ENCODE measurements around the gene BCL2L2.

Gene BCL2L2

DNA sequence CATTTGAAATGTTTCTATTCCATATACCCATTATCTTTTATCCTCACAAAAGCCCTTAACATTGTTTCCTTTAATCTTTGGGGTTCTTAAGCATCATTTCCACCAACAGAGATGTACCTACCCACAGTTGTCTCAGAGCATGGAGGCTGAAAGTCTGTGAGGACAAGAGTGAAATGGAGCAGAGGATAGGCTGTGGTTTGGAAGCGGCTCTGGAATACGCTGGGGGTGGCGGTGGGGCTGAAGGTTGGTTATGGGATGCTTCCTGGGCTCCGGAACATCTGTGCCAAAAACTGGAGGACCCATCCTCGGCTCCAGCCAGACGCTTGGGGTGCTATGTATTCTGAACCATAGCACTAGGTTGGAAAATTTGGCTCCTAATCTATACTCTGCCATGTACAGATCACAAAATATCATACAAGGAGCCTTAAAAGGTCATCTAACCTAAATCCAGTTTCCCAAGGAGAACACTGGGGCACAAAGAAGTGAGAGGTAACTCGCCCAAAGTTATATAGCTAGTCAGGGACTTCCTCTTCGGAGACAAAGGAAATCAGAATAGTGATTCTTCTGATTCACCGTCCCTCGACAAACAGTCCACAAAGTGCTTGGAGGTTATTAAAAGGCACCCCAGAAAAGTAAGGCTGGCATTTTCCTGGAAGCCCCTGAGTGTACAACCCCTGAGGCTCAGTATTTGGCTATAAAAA is 6.5 kb upstream of the BCL2L2 start:
- DNase-seq, result peak in 2 of 3 donors; percentile 36 to 41

DNA sequence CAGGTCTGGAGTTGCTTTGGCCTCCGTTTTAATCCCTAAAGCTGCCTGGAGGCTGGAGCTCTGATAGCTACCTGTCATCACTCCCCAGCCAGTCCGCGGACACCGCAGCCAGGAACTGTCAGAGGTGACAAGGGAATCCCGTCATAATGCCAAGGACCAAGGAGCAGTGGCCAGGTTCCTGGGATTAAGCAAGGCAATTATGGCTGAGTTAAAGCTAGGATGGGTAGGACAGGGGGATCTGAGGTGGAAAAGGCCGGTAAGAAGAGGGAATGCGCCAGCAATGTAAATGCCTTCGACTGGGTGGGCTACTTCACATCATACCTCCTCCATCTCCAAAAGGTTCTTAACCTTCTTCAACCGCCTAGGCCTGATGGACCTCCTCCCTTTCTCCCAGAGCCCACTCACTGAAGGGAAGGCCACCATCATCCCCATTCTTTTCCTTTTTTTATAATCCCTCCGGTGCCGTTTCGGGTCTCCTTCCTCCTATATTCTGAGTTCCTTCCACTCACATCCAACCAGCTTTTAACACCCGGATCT is 5.9 kb upstream of the BCL2L2 start:
- DNase-seq, result peak in 2 of 3 donors; percentile 28 to 37

DNA sequence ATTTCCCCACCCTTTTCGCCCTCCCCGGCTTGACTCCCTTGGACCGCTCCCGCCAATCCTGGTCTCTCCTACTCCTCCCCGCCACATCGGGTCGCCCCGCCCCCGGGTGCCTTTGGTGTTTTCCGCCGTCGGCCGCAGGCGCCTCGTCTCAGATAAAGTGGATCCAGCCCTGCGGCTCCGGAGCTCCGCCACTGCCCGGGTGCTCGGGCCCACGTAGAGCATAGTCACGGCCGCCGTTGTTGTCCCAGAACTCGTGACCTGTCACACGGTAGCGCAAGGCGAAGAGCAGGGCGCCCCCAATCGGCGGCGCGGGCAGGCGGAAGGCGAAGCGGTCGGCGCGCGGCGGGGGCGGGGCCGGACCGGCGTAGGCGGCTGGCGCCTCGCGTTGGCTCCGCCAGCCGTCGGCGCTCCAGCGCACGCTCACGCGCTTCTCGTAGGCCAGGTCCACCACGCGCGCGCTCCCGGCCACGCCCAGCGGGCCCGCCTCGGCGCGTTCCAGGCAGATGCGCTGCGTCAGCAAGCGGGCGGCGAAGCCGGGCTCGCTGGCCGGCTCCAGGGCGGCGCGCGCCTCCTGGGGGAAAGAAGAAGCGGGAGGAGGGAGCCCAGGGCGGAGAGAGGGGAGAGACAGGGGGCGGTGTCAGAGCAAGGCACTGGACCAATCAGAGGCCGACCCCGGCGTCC is 5.2 kb upstream of the BCL2L2 start:
- DNase-seq, result peak; percentile 99 to 100 (median 100)

DNA sequence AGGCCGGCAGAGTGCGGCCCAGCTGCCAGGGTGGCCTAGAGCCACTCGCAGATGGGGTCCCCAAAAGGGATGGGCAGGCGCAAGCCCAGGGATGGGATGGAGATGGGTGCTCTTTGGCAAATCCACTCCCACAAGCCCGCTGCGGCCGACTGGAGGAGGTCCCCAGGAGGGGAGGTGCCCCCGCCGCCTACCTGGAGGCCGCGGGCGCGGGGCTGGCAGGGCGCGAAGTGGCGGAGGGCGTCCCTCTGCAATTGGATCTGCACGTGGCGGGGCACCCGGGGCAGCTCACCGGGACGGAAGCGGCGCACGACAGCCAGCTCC is 4.7 kb upstream of the BCL2L2 start:
- no peak for DNase-seq

DNA sequence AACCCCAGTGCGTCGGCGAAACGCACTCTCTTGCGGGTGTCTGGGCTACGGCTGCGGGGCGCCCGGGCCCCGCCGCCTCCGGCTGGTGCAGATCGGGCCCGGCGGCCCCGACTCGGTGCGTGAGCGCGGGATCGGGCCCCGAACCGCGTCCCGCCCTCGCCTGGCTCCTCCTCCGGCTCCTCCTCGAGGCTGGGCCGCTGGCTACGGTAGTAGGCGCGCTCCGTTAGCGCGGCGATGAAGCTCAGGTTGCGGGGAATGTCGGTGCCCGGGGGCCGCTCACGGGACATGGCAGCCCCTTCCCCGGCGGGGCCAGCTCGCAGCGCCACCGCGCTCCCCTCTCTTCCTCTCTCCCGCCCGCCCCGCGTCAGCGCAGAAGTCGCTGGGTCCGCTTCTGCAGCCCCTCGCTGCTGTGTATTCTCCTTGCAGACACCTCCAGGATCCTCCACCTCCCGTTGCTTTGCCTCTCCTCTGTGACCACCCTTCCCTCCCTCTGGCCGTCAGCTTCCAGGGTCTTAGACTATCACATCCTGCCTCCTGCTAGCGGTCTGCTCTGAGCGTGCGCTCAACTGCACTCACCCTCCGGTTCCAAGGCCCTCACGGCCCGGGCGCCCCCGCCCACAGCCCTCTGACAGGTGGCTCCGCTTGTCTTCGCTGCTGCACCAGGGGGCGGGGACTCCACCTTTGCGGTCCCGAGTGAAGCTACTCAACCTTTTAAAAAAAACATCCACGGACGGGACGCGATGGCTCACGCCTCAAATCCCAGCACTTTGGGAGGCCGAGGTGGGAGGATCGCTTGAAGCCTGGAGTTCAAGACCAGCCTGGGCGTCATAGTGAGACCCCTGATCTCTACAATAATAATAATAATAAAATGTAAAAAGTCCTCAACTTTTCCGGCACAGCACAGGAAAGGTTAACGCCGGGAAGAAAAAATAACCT is 4.1 kb upstream of the BCL2L2 start, which contains the start of gene PPP1R3E:
TSS of gene PPP1R3E (minus strand) at position 570 of the 936 bp plus-strand sequence. CDS start at position 287, 283 bp downstream.
- DNase-seq, result peak; percentile 56 to 75 (median 67)

DNA sequence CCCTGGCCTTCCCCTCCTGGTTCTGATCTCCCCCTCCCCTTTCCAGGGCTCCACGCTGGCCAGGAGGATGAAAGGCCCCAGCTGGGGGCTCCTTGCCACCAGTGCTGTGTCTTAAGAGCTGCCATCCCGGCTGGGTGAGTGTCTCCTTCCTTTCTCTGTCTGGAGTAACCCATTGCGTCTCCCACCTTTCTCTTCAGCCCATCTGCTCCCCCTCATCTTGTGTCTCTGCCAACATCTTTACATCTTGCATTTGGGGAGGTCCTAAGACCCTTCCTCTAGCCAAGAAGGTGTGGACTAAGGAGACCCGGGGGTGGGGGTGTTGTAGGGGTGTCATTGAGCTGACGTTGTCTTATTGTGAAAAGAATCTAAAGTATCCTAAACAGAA is 505 bp downstream of the BCL2L2 start:
- DNase-seq, result no peak

DNA sequence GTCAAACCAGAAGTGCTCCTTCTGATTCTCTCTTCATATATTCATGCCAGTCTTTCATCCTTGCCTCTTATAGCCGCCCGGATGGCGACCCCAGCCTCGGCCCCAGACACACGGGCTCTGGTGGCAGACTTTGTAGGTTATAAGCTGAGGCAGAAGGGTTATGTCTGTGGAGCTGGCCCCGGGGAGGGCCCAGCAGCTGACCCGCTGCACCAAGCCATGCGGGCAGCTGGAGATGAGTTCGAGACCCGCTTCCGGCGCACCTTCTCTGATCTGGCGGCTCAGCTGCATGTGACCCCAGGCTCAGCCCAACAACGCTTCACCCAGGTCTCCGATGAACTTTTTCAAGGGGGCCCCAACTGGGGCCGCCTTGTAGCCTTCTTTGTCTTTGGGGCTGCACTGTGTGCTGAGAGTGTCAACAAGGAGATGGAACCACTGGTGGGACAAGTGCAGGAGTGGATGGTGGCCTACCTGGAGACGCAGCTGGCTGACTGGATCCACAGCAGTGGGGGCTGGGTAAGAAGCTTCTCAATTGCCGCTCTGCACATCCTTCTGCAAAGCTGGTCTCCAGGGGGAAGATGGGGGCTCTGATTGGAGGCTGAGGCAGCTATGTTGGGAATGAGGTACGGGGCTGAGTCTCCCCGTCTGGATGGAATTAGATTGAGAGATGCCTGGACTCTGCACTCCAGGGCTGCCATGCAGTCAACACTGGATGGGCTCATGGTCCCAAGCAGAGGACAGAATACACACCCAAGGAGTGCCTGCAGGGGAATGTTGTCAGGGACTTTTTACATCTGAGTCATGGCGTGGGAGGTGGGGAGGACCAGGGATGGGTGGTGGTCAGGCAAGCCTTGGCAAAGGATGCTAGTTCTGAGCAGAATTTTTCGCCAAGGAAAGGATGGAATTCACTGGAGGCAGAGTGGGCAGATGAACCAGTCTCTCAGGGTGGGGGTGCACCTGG is 1.3 kb downstream of the BCL2L2 start:
- DNase-seq, result peak; percentile 63 to 72 (median 67)

DNA sequence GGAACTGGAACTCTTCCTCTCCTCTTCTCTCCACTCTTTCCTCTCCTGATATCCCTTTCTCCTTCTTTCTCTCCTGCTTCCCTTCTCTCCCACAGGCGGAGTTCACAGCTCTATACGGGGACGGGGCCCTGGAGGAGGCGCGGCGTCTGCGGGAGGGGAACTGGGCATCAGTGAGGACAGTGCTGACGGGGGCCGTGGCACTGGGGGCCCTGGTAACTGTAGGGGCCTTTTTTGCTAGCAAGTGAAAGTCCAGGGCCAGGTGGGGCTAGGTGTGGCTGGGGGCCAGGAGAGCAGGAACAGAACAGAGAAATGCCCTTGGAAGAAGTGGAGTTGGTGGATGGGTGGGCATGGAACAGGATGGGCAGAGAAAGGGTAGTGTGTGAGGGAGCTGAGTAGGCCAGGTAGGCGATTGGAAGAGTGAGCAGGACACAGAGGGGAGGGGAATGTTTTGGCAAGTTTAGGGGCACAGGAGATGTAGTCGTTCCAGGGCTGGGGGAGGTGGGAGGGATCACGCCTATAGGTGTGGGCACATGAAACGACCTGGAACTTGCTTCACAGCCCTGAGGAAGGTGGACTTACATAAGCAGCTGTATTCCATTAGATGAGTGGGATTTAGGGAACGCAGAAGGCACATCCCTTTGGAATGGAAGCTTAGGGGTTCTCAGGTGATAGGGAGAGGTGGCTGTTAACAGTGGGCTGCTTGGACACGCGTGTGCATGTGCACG is 2.2 kb downstream of the BCL2L2 start:
- peak in 1 of 3 donors; percentile 9 for DNase-seq

DNA sequence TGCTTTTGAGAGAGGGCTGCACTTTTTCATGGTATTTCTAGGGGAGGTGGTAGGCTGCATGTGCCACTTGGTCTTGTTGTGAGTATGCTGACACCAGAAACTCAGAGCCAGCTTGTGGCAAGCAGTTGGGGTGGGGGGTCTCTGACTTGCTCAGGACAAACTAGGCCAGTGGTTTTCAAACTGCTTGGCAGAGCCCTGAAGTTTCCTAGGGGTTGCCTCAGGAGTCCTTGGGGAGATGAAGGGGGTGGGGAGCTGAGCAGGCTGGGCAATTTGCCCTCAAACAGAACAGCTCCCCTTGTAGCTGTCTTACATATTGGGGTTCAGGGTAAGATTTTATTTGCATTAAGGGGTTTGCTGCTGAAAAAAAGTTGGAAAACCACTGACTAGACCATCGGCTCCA is 3.9 kb downstream of the BCL2L2 start:
- DNase-seq, result peak in 1 of 3 donors; percentile 1

DNA sequence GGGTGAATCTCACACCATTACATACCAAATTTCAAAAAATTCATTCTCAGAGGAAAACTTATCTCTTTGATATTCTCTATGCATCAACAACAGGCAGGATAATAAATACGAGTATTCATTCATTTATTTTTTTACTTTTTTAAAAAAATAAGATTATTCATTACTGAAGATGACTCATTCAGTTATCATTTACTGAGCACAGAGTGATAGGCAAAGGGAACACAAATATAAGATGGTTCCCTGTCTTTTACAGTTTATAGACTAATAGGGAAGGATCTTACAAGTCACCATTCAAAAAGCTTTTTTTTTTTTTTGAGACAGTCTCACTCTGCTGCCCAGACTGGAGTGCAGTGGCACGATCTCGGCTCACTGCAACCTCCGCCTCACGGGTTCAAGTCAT is 9.7 kb downstream of the BCL2L2 start:
- DNase-seq, result no peak

DNA sequence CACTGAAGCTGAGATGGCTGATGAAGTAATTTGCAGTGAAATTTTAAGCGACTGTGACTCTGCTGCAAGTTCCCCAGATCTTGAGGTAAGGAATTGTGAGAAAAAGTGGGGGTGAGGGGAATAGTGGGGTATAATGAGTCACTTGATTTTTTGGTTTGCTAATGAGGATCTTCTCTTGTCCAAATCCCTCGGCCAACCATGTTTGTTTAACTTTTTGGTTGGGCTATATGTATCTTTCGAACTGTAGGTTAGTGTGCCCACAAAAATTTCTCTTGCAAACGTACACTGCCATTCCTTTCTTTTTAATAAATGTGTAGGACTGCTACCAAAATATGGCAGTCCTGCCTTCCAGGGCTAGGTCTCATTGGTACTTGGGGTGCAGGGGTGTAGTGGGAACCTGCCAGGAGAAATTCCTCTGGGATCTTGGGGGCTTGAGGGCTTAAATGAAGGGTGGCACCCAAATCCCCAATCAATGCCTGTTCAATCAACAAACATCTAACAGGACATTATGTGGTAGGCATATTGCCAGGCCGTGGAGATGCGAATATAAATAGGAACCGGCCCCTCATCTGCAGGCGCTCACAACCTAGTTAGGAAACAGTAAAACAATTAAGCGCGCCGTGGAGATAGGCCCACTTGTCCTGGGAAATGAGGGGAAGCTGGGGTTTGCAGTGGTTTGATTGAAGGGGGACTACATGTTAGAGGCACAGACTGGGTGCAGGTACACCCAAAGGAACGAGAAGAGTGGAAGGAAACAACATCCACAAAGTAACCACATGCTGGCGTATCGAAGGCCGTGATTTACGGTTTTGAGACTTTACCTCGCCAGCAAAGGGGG is 13.3 kb downstream of the BCL2L2 start:
- DNase-seq, result no peak

DNA sequence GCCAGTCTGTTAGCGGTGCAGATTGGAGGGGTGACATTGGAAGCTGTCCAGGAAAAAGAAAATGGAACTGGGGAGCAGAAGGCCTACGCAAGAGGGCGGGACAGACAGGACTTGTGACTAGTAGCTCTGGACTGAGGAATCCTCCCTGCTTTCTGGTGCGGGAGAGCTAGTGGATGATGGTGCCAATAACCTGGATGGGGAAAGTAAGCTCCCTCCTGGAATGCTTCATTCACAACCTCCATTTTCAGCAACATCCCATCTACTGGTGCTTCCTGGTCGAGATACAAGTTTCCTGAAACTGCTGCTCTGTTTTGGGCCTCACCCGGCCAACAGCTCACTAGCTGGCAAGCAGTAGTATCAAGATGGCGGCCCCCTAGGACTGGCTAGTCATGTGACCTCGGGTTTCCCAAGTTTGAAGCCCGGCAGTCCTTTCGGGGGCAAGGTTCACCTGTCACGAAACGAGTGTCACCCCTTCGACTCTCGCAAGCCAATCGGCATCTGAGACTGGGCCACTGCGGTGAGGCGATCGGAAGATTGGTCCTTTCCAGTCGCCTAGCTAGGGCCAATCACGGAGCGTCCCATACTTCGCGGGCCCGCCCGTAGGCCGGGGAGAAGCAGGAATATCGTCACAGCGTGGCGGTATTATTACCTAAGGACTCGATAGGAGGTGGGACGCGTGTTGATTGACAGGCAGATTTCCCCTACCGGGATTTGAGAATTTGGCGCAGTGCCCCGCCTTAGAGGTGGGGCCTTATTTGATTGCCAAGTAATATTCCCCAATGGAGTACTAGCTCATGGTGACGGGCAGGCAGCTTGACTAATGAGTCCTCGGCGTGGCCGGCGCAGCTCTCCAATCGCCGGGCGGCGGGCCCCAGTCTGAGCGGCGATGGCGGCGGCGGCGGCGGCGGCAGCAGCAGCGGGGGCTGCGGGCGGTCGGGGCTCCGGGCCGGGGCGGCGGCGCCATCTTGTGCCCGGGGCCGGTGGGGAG is 14.2 kb downstream of the BCL2L2 start, which contains the start of gene PABPN1:
TSS of gene PABPN1 (plus strand) at position 874 of the 988 bp plus-strand sequence. CDS start at position 887, 13 bp downstream.
- peak; percentile 99 to 100 (median 99) for DNase-seq

DNA sequence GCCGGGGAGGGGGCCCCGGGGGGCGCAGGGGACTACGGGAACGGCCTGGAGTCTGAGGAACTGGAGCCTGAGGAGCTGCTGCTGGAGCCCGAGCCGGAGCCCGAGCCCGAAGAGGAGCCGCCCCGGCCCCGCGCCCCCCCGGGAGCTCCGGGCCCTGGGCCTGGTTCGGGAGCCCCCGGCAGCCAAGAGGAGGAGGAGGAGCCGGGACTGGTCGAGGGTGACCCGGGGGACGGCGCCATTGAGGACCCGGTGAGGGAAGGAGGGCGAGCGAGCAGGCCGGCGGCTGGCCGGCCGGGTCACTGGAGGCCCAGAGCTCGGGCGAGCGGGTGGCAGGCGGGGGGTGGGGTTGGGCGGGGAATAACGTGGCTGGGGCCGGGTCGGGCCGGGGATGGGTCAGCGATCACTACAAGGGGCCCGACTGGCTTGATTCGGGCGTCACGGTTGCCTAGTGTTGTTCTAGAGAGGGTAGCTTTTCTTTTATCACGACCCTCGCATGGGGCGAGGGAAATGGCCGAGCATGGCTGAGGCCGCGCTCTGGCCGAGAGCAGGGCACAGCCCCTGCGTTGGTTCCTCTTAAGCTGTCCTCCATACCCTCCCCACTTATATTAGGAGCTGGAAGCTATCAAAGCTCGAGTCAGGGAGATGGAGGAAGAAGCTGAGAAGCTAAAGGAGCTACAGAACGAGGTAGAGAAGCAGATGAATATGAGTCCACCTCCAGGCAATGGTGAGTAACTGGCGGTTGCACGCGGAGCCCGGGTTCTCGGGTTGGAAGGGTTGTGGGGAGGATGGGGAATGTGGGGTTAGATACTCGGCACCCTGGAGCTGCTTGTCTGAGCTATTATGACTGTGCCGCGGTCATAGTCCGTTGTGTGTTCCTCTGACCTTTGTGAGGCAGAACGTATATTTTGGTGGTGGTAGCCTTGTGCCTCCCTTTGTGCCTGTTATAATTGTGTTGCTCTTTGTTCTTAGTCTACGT is 15.2 kb downstream of the BCL2L2 start:
- DNase-seq, result peak; percentile 28 to 67 (median 44)

DNA sequence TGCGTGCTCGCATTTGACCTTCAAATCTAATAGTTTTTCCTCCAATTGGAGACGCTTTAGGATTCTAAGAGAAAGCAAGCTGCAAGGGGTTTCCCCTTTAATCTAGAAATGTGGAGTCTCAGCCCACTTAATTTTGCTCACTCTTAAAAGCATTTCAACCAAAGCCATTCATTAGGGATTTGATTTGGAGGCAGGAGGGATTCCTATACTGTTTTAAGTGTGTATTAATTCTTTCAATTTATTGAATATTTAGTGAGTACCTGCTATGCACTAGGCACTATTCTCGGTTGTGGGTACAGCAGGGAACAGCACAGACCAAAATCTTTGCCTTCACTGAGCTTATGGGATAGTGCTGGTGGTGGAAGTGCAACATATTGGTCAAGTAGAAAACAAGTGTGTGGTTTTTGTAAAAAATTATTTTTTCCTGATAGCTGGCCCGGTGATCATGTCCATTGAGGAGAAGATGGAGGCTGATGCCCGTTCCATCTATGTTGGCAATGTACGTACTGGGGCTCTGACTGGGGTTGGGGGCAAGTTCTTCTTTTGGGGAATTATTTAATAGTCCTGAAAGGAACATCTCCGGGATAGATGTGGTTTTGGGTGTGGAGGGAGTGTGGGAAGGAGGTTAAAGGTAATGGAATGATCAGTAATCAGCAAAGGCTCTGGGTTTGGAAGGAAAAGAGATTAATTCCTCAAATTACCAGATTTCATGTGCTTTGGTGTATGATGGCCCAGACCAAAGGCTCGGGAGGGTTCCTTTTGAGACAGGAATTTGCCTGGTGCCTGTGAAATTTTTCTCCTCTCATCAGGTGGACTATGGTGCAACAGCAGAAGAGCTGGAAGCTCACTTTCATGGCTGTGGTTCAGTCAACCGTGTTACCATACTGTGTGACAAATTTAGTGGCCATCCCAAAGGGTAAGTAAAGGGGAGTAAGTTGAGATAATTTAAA is 16.2 kb downstream of the BCL2L2 start:
- no peak for DNase-seq

DNA sequence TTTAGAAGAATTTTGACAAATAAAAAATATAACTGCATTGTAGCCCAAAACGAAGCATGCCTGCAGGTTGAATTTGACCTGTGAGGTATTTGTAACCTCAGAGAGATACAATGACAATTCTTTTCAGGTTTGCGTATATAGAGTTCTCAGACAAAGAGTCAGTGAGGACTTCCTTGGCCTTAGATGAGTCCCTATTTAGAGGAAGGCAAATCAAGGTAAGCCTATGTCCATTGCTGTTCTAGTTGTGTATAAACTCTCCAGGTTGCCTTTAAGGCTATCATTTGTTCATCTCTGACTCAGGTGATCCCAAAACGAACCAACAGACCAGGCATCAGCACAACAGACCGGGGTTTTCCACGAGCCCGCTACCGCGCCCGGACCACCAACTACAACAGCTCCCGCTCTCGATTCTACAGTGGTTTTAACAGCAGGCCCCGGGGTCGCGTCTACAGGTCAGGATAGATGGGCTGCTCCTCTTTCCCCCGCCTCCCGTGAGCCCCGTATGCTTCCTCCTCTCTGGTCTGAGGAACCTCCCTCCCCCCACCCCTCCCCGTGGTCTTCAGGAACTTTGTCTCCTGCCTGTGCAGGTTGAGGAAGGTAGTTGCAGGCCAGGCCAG is 17.3 kb downstream of the BCL2L2 start:
- DNase-seq, result no peak

DNA sequence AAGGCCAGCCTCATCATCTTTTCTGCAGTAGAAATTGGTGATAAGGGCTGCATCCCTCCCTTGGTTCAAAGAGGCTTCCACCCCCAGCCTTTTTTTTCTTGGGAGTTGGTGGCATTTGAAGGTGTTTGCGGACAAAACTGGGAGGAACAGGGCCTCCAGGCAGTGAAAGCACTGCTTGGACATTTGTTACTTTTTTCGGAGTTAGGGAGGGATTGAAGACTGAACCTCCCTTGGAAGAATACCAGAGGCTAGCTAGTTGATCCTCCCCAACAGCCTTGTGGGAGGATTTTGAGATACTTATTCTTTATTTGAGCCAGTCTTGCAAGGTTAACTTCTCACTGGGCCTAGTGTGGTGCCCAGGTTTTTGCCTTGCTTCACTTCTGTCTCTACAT is 17.8 kb downstream of the BCL2L2 start:
- no peak for DNase-seq

Data from suppressor macrophage treated with lipopolysaccharide for 1 hour (primary cell).